Dedifferentiated amniotic fluid mesenchymal stem cell (primary cell): ENCODE measurements around the gene TMEM239.

Experiments used
- DNase-seq: peaks from one replicate; pipeline ENCODE4 v3.0.0-alpha.2; 2016; ENCODE audit errors: extremely low spot score

Gene TMEM239

GRCh38 chr20:2849529-2849928 is 33.4 kb downstream of the TMEM239 start:
- no peak for DNase-seq

DNA sequence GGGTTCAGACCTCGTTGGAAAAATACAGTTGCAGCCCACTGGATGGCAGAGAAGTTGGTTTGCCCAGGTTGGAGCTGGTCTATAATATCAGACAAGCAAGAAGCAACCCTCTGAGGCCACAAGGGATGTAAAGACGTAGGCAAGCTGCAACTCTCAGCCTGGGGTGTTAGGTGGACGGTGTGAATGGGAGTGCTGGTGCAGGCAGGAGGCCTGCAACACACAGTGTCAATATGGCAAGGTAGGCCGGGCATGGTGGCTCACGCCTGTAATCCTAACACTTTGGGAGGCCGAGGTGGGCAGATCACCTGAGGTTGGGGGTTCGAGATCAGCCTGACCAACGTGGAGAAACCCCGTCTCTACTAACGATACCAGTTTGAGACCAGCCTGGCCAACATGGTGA is 34.9 kb downstream of the TMEM239 start:
- DNase-seq, result no peak

- DNase-seq, result no peak
Measured at GRCh38 chr20:2858591-2858990, 42.4 kb downstream of the TMEM239 start.

DNA sequence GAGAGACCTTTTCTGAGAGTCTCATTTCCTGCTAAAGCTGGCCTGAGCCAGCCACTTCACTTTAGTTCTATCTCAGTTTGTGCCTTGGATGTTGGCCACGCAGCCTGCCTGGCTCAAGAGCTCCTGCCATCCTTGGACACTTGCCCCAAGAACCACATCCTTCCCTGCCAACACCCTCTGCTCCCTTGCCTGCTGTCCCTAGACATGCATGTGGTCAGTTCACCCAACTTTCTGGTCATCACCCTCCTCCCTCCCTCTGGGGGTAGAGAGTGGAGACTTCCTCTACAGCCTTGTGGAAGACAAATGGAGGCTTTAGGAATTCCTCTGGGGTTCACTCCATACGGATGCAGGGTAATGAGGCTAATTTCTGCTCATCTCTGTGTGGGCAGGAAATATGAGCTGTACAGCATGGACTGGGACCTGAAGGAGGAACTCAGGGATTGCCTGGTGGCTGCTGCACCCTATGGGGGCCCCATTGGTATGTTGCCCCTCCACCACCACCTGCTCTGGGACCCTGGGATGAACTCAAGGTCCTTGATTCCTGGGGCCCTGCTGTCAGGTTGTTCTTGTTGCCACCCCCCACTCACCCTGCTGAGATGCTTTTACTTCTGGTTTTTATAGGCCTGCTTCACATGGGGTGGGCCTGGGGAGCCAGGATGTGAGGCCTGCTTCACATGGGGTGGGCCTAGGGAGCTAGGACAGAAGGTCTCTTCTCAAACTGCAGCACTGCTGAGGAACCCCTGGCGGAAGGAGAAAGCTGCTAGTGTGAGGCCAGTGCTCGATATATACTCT is 43.4 kb downstream of the TMEM239 start:
- no peak for DNase-seq

DNA sequence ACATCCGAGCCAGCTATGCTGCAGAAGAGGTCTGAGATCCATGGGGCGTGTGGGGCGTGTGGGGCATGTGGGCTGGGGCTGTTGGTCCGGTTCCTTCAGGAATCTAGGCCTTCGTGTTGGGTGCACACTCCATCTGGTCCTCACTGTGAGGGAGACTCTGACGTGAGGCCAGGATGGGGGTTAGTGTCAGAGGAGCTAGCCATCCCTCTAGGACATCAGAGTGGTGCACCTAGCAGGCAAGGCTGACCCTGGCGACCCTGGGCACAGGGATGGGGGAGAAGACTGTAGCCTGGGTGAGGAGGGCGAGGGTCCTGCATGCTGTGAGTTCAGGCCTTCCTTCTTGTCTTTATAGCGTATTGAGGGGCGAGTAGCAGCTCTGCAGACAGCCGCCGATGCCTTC is 48.5 kb downstream of the TMEM239 start:
- no peak for DNase-seq

DNA sequence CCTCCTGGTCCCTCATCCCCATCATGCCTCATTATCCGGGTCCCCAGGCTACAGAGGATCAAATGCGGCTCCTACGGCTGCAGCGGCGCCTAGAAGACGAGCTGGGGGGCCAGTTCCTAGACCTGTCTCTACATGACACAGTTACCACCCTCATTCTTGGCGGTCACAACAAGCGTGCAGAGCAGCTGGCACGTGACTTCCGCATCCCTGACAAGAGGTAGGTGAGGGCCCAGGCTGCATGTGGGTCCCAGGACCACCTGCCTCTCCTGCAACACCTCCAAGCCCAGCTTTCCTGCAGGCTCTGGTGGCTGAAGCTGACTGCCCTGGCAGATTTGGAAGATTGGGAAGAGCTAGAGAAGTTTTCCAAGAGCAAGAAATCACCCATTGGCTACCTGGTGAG is 48.9 kb downstream of the TMEM239 start:
- DNase-seq, result no peak

GRCh38 chr20:2865630-2866029 is 49.5 kb downstream of the TMEM239 start:
- DNase-seq, result no peak

GRCh38 chr20:2866236-2866635 is 50.1 kb downstream of the TMEM239 start:
- DNase-seq, result no peak

GRCh38 chr20:2867081-2867864 is 51.1 kb downstream of the TMEM239 start:
- DNase-seq, result no peak
